C4-2B (cell line): Measurements from ENCODE around the gene SHISA6.

Source experiments
- H3K27ac ChIP-seq: fragments of 450-650 bp; 2 replicates; pipeline ENCODE4 v1.5.1; 2017
- ZFX ChIP-seq: fragments of 450-650 bp; IDR thresholded peaks from 2 replicates; pipeline ENCODE4 v1.6.1; 2017
- TF ChIP-seq, protein P1 (sequence below): fragments of 450-650 bp; conservative IDR thresholded peaks from 2 replicates; pipeline ENCODE4 v1.5.1; 2017; ENCODE audit warnings: mild to moderate bottlenecking

The SHISA6 gene

GRCh38 chr17:11467639-11468038 is 226.6 kb downstream of the SHISA6 start:
- no peak overlapping the region for H3K27ac ChIP-seq
- TF ChIP-seq, protein P1, sequence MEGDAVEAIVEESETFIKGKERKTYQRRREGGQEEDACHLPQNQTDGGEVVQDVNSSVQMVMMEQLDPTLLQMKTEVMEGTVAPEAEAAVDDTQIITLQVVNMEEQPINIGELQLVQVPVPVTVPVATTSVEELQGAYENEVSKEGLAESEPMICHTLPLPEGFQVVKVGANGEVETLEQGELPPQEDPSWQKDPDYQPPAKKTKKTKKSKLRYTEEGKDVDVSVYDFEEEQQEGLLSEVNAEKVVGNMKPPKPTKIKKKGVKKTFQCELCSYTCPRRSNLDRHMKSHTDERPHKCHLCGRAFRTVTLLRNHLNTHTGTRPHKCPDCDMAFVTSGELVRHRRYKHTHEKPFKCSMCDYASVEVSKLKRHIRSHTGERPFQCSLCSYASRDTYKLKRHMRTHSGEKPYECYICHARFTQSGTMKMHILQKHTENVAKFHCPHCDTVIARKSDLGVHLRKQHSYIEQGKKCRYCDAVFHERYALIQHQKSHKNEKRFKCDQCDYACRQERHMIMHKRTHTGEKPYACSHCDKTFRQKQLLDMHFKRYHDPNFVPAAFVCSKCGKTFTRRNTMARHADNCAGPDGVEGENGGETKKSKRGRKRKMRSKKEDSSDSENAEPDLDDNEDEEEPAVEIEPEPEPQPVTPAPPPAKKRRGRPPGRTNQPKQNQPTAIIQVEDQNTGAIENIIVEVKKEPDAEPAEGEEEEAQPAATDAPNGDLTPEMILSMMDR, result no peak
- TF ChIP-seq ZFX, result no peak

- no peak for TF ChIP-seq ZFX
- TF ChIP-seq, protein P1, result no peak
- H3K27ac ChIP-seq, result no peak overlapping the region
Measured at GRCh38 chr17:11485336-11486100, 244.5 kb downstream of the SHISA6 start.

- H3K27ac ChIP-seq, result no peak overlapping the region
- TF ChIP-seq, protein P1, result no peak
- TF ChIP-seq ZFX, result no peak
Measured at GRCh38 chr17:11486101-11486867, 245.3 kb downstream of the SHISA6 start.

DNA sequence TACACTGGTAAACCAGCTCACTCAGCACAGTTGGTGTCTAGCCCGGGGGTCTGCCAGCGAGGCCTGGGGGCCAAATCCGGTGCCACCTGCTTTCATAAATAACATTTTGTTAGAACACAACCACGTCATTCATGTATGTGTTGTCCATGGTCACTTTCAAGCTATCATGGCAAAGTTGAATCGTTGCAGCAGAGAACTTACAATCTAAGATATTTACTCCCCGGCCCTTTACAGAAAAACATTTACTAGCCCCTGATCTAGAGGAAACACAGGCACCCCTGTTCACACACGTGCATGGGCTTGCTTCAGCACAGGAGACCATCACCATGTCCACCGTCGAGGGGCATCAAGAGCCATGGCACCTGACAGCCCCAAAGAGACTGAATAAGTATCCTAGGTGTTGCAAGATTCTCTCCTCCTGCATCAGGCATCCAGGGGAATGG is 245.9 kb downstream of the SHISA6 start:
- no peak overlapping the region for H3K27ac ChIP-seq
- no peak for TF ChIP-seq ZFX
- TF ChIP-seq, protein P1, result no peak

DNA sequence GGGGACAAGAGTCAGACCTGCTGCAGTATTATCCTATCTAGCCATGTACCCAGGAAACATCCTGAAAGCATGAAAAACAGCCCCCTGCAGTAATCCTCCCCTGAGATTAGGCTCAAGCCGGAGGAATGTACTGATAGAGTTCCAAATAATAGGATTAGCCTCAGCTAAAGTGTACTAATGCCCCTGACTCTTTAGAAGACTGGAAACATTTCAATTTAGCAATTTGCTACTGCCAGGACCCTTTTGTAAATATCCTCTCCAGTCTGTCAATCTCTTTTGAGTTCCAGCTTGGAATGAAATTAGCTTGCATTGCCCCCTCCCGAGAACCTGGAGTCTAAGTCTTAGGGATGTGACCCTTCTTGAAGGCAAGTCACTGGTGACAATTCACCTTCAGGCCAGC is 246.5 kb downstream of the SHISA6 start:
- TF ChIP-seq ZFX, result no peak
- TF ChIP-seq, protein P1, result no peak
- no peak overlapping the region for H3K27ac ChIP-seq

GRCh38 chr17:11488407-11488806 is 247.4 kb downstream of the SHISA6 start:
- no peak overlapping the region for H3K27ac ChIP-seq
- no peak for TF ChIP-seq ZFX
- TF ChIP-seq, protein P1, result no peak

DNA sequence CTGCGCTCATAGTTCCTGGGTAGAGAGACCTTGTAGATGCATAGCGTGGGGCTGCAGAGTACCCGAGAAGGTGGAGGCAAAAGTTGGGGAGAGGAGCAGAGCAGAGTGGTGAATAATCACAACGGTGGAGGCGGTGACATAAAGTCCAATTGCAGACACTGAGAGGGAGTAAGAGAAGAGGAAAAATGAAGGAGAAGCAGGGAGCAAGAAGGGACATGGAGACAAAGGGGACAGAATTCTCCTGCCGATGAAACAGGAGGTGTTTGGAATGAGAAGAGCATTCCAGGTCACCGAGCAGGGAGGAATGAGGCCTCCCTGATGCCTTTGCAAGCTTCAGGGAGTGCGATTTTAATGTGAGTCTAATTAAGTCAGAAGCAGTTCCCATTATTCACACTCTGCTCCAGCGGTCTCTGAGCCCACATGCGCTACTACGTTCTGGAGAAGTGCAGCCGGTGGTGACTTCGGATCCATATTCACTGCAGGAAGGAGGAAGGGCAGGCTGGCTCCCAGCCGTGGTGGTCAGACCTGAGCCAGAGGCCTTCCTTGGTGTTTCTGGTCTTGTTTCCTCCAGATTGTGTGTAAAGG is 249.2 kb downstream of the SHISA6 start:
- TF ChIP-seq ZFX, result no peak
- TF ChIP-seq, protein P1, result no peak

More for the DNA sequence above, 249.2 kb downstream of the SHISA6 start:
- no peak overlapping the region for H3K27ac ChIP-seq
